WTC11 (cell line): ENCODE data around the gene SYTL2.

Experiments used
- CBFB ChIP-seq: sonication (generic); formaldehyde crosslinking; IDR thresholded peaks from 2 replicates; pipeline ENCODE4 v1.8.1; 2022; ENCODE audit warnings: mild to moderate bottlenecking, low read depth, missing genetic modification reagents
- CREM ChIP-seq: sonication (generic); formaldehyde crosslinking; IDR thresholded peaks from 2 replicates; pipeline ENCODE4 v1.8.1; 2022; ENCODE audit warnings: mild to moderate bottlenecking, missing genetic modification reagents, moderate library complexity
- CTCF ChIP-seq: fragments of 200-600 bp; IDR thresholded peaks from 2 replicates; pipeline ENCODE4 v1.8.0; 2022; ENCODE audit warnings: antibody characterized with exemption
- E2F1 ChIP-seq: sonication (generic); formaldehyde crosslinking; IDR thresholded peaks from 2 replicates; pipeline ENCODE4 v1.8.0; 2022; ENCODE audit warnings: mild to moderate bottlenecking, missing genetic modification reagents
- ELF4 ChIP-seq: sonication (generic); formaldehyde crosslinking; IDR thresholded peaks from 2 replicates; pipeline ENCODE4 v1.8.1; 2022; ENCODE audit warnings: low read depth, mild to moderate bottlenecking, moderate library complexity, missing genetic modification reagents
- NR2C2 ChIP-seq: sonication (generic); formaldehyde crosslinking; IDR thresholded peaks from 2 replicates; pipeline ENCODE4 v1.8.0; 2022; ENCODE audit warnings: mild to moderate bottlenecking, missing genetic modification reagents
- PRDM15 ChIP-seq: sonication (generic); formaldehyde crosslinking; IDR thresholded peaks from 2 replicates; pipeline ENCODE4 v1.8.0; 2022; ENCODE audit warnings: missing genetic modification reagents

- TF ChIP-seq E2F1 (CRISPR knock-in tag), result no peak
- no peak for TF ChIP-seq CBFB
- TF ChIP-seq ELF4 (CRISPR knock-in tag), result no peak
- no peak for TF ChIP-seq CTCF
- no peak for TF ChIP-seq NR2C2 (CRISPR knock-in tag)
- no peak for TF ChIP-seq CREM (CRISPR knock-in tag)
- no peak for TF ChIP-seq PRDM15 (CRISPR knock-in tag)
Measured at GRCh38 chr11:85695546-85695945, 115.4 kb downstream of the SYTL2 start.
